Activated CD8-positive, alpha-beta T cell treated with anti-CD3 and anti-CD28 coated beads, Interleukin-2, amount 10 ng/mL, durations not matched to agents 7 days and 5 days (primary cell): ENCODE data around the gene ENG. TPM values are rescaled to one million over a fixed set of nuclear protein-coding genes. Genes with fewer than 3 reads are reported as not detected.
"Not testable (repeated sequence)": the region's sequence is repeated elsewhere in the genome, so short reads cannot be mapped to it uniquely, and the experiment has no call there.

ENCODE experiments used
- ATAC-seq: fragments of 150-1000 bp; cut with Tn5 transposase; one replicate; pipeline ENCODE4 v1.10.0; 2021; ENCODE audit warnings: moderate library complexity
- CTCF ChIA-PET: fragments of 350-600 bp; sonication (Branson Sonifier 250); formaldehyde crosslinking; loops from one replicate; lab custom pipeline; 2021; ENCODE audit warnings: antibody characterized with exemption; lab: Charles Lee
- POLR2A ChIA-PET: fragments of 350-600 bp; sonication (Branson Sonifier 250); formaldehyde crosslinking; loops from one replicate; lab custom pipeline; 2021; ENCODE audit warnings: antibody characterized with exemption; lab: Charles Lee
- DNase-seq: peaks from one replicate; pipeline ENCODE4 v3.0.0-alpha.2; 2020
- H3K27ac Mint-ChIP-seq: one replicate; pipeline ENCODE4 v1.8.0; 2021; ENCODE audit warnings: mild to moderate bottlenecking, mixed read lengths
- H3K27me3 Mint-ChIP-seq: one replicate; pipeline ENCODE4 v1.8.0; 2021; ENCODE audit warnings: low read depth, mixed read lengths
- H3K36me3 Mint-ChIP-seq: one replicate; pipeline ENCODE4 v1.8.0; 2021; ENCODE audit warnings: low read depth, mixed read lengths
- H3K4me1 Mint-ChIP-seq: one replicate; pipeline ENCODE4 v1.8.0; 2021; ENCODE audit warnings: low read depth, mixed read lengths
- H3K4me3 Mint-ChIP-seq: one replicate; pipeline ENCODE4 v1.8.0; 2021; ENCODE audit warnings: mild to moderate bottlenecking, mixed read lengths
- H3K9me3 Mint-ChIP-seq: one replicate; pipeline ENCODE4 v1.8.0; 2022; ENCODE audit warnings: mixed read lengths; ENCODE audit not compliant: insufficient read depth
- total RNA-seq, 2 experiments: library from RNA; stranded (reverse); gene quantifications; one replicate each; pipeline ENCODE4 v1.2.3, GENCODE V29; 2021

The ENG gene
- total RNA-seq, 2 experiments from 2014 or later: 22.9 to 24.3 TPM

DNA sequence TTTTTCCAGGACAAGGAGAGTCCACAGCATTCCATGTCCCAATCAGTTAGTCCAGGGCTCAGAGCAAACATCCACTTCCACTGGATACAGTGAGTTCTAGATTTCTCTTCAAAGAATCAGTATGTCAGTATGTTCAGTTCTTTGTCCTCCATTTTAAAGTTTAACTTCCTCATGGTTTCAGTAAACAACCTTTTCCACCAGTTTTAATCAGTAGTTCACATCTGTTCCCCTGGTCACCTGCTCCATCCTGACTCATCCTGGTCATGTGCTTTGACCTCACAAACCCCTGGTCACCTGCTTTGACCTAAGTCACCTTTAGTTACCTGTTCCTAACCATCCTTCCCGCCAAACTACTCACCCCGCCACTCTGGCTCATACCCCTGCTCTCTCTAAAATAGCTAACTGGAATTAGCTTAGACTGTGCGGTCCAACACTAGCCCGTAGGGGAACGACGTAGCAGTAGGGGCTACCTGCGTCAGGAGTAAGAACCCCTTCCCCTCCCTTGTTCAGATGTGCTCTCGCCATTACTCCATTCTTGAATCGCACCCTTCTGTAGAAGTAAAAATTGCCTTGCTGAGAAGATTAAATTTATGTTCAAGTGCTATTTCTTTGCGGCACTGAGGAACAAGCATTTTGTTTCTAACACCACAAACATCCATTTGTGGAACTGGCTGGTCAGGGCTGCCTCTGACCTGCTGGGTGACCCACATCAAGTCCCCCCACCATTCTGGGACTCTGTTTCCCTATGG is 5.5 kb downstream of the ENG start:
- H3K27me3 Mint-ChIP-seq: no peaks in the 10 kb centered on the region
- peak overlapping the region; percentile 23 for H3K27ac Mint-ChIP-seq
- DNase-seq: no peak
- no peak for ATAC-seq
- H3K9me3 Mint-ChIP-seq: peaks cover 17% of the 10 kb centered on the region
- CTCF ChIA-PET: no interaction called here
- POLR2A ChIA-PET: no interaction called here
- H3K36me3 Mint-ChIP-seq: peaks cover 42% of the 10 kb centered on the region
- peaks cover 27% of the 10 kb centered on the region for H3K4me1 Mint-ChIP-seq
- no peak overlapping the region for H3K4me3 Mint-ChIP-seq

DNA sequence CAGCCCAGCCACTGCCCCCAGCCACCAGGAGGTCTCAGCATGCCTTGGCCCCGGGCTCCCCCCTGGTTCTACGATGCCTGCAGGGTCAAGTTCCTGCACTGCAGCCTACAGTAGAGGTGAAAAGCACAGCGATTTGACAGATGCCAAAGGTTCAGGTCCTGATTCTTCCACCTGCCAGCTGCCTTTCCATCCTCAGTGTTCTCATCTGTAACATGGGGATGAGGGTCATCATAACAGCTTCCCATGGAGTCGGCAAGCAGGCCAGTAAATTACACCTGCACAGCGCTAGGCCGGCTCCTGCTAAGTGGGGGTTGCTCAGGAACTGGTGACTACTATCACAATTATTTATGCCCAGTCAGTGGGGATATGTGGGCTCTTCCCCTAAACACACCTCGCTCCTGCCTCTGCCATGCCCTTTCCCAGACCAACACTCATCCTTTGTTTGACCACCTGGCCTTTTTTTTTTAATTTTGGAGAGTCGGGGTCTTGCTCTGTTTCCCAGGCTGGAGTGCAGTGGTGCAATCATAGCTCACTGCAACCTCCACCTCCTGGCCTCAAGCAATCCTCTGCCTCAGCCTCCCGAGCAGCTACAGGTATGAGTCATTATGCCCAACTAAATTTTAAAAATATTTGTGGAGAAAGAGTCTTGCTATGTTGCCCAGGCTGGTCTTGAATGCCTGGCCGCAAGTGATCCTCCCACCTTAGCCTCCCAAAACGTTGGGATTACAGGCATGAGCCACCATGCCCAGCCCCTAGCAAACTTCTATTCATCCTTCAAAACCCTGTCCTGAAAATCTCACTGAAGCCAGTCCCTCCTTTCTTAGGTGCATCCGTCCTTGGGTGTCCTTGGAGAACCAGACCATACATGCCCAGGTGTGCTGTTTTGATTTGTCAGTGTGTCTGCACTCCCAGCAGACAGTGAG is 6.4 kb downstream of the ENG start:
- H3K4me3 Mint-ChIP-seq: no peak overlapping the region
- no peak for ATAC-seq
- CTCF ChIA-PET: interaction anchor here (1.4 kb wide), 1 partner anchor 63 kb away, joined by 3 read pairs; the partner anchor contains the start of gene CDK9
- no peak overlapping the region for H3K27ac Mint-ChIP-seq
- H3K27me3 Mint-ChIP-seq: no peaks in the 10 kb centered on the region
- POLR2A ChIA-PET: no interaction called here
- H3K9me3 Mint-ChIP-seq: peaks cover 17% of the 10 kb centered on the region
- no peak for DNase-seq
- peaks cover 42% of the 10 kb centered on the region for H3K36me3 Mint-ChIP-seq
- peaks cover 21% of the 10 kb centered on the region for H3K4me1 Mint-ChIP-seq

DNA sequence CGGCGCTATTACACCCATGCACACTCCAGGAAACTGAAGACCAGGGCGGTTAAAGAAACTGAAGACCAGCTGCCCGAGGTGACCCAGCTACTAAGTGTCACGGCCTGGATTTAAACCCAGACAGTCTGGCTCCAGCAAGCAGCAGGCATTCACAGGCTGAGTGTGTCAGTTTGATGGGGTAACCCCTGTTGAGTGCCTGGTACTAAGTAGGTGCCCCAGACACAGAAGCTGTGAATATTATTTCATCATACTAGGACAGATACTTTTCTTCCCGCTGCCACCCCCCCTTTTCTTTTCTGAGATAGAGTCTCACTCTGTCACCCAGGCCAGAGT is 7.3 kb downstream of the ENG start:
- ATAC-seq (no peak), DNase-seq (no peak)
- POLR2A ChIA-PET: no interaction called here
- H3K4me1 Mint-ChIP-seq: peaks cover 11% of the 10 kb centered on the region
- H3K36me3 Mint-ChIP-seq: peaks cover 38% of the 10 kb centered on the region
- no peak overlapping the region for H3K4me3 Mint-ChIP-seq
- peaks cover 17% of the 10 kb centered on the region for H3K9me3 Mint-ChIP-seq
- no peaks in the 10 kb centered on the region for H3K27me3 Mint-ChIP-seq
- no peak overlapping the region for H3K27ac Mint-ChIP-seq
- CTCF ChIA-PET: interaction anchor here (1.3 to 1.4 kb wide), 2 partner anchors 22 to 62 kb away, joined by 3 to 6 read pairs; partner anchors contain the start of gene CDK9

DNA sequence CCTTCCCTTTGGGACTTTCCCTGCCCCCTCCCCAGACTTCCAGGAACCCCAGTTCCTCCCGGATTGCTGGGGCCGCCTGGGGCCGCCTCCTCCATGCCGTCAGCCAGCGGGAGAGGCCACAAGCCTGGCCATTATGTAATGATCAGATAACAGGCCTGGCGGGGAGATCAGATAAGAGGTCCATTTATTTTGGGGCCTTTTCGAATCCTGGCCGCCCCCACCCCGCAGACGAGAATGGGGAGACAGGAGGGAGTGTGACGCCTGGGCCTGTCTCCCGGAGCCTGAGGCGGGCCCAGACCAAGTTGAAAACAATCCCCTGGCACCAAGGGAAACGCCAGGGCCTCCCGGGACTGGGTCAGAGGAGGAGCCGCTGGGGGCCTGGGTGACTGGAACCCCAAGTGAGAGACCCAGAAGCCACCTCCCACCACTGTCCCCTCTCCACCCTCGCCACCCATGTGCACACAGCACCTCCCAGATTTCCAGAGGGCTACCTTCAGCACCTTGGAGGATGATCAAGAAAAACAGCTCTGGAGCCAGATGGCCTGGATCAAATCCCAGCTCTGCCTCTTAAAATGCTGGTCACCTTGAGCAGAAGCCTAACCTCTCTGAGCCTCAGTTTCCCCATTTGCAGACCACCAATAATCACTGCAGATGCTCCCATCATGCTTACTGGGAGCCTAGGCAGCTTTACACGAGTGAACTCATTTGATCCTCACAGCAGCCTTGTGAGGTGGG is 7.8 kb downstream of the ENG start:
- H3K36me3 Mint-ChIP-seq: peaks cover 34% of the 10 kb centered on the region
- no peak overlapping the region for H3K4me3 Mint-ChIP-seq
- ChIA-PET CTCF (interaction anchor here (1.3 to 1.4 kb wide), 2 partner anchors 23 to 61 kb away, joined by 3 to 6 read pairs; partner anchors contain the start of gene CDK9), POLR2A (no interaction called here)
- H3K9me3 Mint-ChIP-seq: peaks cover 17% of the 10 kb centered on the region
- ATAC-seq: no peak
- H3K27ac Mint-ChIP-seq: no peak overlapping the region
- H3K4me1 Mint-ChIP-seq: peaks cover 6% of the 10 kb centered on the region
- no peak for DNase-seq
- no peaks in the 10 kb centered on the region for H3K27me3 Mint-ChIP-seq

DNA sequence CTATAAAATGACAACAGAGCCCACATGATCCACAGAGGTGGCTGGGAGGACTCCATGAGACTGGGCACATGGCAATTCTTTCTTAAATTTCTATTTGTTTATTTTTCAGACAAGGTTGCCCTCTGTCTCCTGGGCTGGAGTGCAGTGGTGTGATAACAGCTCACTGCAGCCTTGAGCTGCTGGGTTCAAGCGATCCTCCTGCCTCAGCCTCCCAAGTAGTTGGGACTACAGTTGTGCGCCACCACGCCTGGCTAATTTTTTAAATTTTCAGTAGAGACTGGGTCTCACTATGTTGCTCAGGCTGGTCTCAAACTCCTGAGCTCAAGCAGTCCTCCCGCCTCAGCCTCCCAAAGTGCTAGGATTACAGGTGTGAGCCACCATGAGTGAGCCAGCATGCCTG is 8.8 kb downstream of the ENG start:
- H3K4me3 Mint-ChIP-seq, H3K27me3 Mint-ChIP-seq, DNase-seq, POLR2A ChIA-PET, H3K4me1 Mint-ChIP-seq, H3K27ac Mint-ChIP-seq, ATAC-seq: not testable (repeated sequence)
- Mint-ChIP-seq H3K9me3 (peaks cover 15% of the 10 kb centered on the region), H3K36me3 (peaks cover 28% of the 10 kb centered on the region)
- CTCF ChIA-PET: interaction anchor here (1.5 kb wide), 1 partner anchor 24 kb away, joined by 6 read pairs; no protein-coding TSS in a partner anchor

DNA sequence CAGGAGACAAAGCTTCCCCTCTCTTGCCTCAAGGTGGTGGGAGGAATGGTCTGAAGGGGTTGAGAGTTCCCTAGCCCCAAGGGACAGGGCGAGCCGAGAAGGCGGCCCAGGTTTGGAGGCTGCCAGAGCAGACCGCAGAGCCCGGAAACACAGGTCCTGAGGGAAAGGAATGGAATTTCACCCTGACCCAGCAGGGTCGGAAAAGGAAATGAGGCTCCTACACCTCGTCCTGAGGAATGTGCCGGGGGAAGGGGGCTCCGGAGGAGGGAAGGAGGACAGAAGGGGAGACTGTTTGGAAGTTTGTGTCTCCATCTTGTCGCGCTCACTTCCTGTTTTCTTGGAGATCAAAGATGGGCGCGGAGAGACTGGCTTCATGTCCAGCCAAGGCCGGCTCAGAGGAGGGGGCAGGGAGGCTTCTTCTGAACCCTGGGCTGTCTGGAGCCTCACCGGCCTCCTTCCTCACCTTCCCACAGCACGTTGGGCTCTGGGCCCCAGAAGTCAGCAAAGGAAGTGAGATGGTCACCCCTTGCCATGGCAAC is 9.6 kb downstream of the ENG start:
- Mint-ChIP-seq H3K36me3 (peaks cover 23% of the 10 kb centered on the region), H3K4me3 (no peak overlapping the region), H3K27me3 (no peaks in the 10 kb centered on the region), H3K4me1 (peaks cover 2% of the 10 kb centered on the region), H3K27ac (no peak overlapping the region), H3K9me3 (peaks cover 11% of the 10 kb centered on the region)
- ATAC-seq (no peak), DNase-seq (no peak)
- CTCF ChIA-PET: interaction anchor here (1.5 kb wide), 1 partner anchor 24 kb away, joined by 6 read pairs; no protein-coding TSS in a partner anchor
- POLR2A ChIA-PET: no interaction called here

DNA sequence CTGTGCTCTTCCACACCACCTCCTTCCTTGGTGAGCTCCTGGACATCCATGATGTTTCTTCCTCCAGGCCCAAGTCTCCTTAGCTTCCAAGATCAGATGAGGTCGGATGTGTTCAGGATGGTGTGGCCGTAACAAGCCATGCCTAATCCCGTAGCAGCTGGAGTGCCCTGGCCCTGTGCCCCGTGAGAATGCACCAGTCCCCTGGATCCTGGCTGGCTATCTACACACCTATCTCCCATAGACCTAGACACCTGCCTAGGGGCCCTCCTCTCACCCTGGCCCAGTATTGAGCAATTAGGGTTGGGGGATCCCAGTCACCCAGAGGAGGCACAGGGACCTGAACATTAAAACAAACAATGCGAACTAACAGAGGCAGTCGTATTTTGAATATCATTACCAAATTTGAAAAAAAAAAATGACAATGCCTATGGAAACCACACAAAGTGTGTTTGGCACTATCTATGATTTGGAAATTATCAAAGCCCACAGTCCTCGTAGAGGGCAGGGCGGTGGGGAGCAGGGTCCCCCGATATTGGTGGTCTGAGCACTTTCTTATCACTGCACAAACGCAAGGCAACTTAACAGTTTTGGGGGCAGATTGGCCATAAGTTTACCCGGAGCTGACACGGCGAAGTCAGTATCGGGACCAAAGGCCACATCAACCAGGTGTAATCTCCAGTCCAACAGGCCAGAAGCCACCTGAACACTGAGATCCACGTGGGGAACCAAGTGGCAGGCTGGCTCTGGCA is 13.2 kb downstream of the ENG start:
- ChIA-PET CTCF (no interaction called here), POLR2A (interaction anchor here (1.0 kb wide), 1 partner anchor 13 kb away, joined by 3 read pairs; the partner anchor contains the start of gene ENG)
- Mint-ChIP-seq H3K27ac (no peak overlapping the region), H3K4me3 (no peak overlapping the region), H3K9me3 (no peaks in the 10 kb centered on the region), H3K27me3 (no peaks in the 10 kb centered on the region), H3K4me1 (no peaks in the 10 kb centered on the region), H3K36me3 (peaks cover 4% of the 10 kb centered on the region)
- no peak for DNase-seq
- ATAC-seq: no peak

DNA sequence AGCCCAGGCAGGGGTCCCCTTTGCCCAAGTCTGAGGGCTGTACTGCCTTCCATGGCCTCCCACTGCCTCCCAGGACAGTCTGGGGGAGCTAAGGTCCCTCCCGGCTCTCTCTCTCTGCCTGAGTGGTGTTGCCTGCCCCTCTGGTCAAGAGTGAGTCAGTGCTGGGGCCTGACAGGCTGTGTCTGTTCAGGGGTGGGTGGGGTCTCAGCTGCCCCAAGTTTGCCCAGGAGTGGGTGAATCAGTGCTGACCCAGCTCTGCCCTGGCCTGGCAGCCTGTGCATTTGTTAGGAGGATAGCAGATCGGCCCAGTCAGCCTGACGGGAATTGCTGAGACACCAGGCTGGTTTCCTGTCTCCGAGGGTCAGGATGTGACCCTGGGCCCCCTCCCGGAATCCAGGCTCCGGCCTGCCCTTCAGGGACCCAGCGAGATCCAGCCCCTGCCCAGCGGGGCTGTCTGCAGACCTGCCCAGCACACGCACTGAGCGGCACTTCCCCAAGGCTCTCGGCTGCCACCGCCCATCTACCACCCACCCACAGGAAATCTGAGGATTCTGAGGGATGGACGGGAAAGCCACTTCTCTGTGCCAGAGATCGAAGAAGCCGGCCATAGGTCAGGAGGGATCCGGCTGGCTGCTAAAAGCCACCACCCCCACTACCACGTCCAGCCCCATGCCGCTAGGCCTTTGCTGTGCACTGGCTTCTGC is 15.9 kb downstream of the ENG start:
- Mint-ChIP-seq H3K36me3 (peaks cover 6% of the 10 kb centered on the region), H3K4me3 (no peak overlapping the region), H3K9me3 (no peaks in the 10 kb centered on the region), H3K27me3 (no peaks in the 10 kb centered on the region), H3K27ac (no peak overlapping the region), H3K4me1 (peaks cover 8% of the 10 kb centered on the region)
- ATAC-seq: no peak
- no peak for DNase-seq
- ChIA-PET CTCF (no interaction called here), POLR2A (no interaction called here)

DNA sequence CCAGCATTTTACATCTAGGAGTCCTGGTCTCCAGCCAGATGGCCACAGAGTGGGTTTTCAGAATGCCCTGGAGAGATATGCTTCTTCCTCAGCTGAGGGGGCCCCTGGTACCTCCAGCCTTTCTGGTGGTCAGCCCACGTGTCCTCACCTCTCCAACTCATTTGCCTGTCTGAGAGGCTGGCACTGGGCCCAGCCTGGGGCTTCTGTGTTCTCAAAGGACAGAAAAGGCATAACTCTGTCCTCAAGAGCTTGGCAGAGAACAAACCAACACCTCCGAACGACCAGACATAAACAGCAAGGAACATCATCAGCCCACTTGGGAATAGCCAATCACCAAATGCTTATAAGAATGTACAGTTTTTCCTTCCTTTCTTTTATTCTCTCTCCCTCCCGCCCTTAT is 17.1 kb downstream of the ENG start:
- H3K9me3 Mint-ChIP-seq: no peaks in the 10 kb centered on the region
- CTCF ChIA-PET: interaction anchor here (1.7 kb wide), 1 partner anchor 32 kb away, joined by 7 read pairs; no protein-coding TSS in a partner anchor
- no peak for ATAC-seq
- H3K36me3 Mint-ChIP-seq: peaks cover 5% of the 10 kb centered on the region
- no peak for DNase-seq
- peak overlapping the region; percentile 64 for H3K27ac Mint-ChIP-seq
- H3K4me1 Mint-ChIP-seq: peaks cover 13% of the 10 kb centered on the region
- POLR2A ChIA-PET: interaction anchor here (0.6 kb wide), 1 partner anchor 80 kb away, joined by 3 read pairs; no protein-coding TSS in a partner anchor
- H3K4me3 Mint-ChIP-seq: no peak overlapping the region
- H3K27me3 Mint-ChIP-seq: no peaks in the 10 kb centered on the region

DNA sequence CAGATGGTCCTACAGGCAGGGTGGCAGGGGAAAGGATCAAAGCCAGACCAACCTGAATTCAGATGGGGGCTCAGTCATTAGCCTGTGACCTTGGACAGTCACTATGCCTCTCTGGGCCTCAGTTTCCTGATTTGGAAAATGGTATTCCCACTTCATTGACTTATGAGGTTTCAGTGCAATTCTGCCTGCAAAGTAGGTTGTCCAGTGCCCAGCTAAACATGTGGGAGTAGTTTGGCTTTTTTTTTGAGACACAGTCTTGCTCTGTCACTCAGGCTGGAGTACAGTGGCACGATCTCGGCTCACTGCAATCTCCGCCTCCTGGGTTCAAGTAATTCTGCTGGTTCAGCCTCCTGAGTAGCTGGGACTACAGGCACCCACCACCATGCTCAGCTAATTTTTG is 17.9 kb downstream of the ENG start:
- H3K4me1 Mint-ChIP-seq: peaks cover 16% of the 10 kb centered on the region
- H3K9me3 Mint-ChIP-seq, H3K27me3 Mint-ChIP-seq, H3K27ac Mint-ChIP-seq, DNase-seq, ATAC-seq, H3K4me3 Mint-ChIP-seq, H3K36me3 Mint-ChIP-seq: not testable (repeated sequence)
- ChIA-PET POLR2A (interaction anchor here (0.6 kb wide), 1 partner anchor 80 kb away, joined by 3 read pairs; no protein-coding TSS in a partner anchor), CTCF (interaction anchor here (1.7 kb wide), 1 partner anchor 33 kb away, joined by 7 read pairs; no protein-coding TSS in a partner anchor)
